ENCODE data around the gene CUX1. TPM values are rescaled to one million over a fixed set of nuclear protein-coding genes. Genes with fewer than 3 reads are reported as not detected.
"Not testable (repeated sequence)": the region's sequence is repeated elsewhere in the genome, so short reads cannot be mapped to it uniquely, and the experiment has no call there.

The CUX1 gene
- total RNA-seq, 1 donor from 2014 or later = 50.6 TPM

DNA sequence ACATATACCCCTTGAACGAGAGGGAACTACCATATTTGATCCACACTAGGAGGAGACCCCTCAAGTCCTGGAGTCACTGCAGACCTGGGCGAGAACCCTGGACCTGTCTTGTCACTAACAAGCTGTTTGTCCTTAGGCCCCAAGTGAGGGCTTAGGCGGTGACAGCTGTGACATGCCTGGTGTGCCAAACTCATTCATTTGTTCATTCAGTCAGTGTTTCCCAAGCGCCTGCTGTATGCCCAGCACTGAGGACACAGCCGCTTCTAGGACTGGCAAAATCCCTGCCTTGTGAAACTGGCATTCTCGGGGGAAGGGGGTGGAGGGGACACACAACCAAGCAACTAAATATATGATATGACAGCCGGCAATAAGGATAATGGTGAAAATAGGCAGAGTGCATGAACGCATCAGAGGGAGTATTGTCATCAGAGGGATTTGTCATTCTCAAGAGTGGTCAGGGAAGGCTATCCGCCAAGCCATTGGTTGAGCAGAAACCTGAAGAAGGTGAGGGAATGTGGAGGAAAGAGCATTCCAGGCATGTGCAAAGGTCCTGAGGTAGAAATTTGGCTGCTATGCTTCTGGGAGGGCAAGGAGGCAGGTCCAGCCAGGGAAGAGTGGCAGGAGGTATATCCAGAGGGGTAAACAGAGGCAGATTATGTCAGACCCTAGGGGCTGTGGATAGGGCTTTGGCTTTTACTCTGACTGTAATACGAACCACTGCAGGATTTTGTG lies 480.2 kb downstream of the CUX1 start:
- Histone ChIP-seq H3K9ac (ENCODE audit: low read length) (no peak overlapping the region), H3K79me2 (ENCODE audit: insufficient read depth, low read length) (no peaks in the 10 kb centered on the region), H3K27me3 (ENCODE audit: insufficient read depth, low read length) (peaks cover 9% of the 10 kb centered on the region), H2AFZ (ENCODE audit: low read depth, low read length) (no peak overlapping the region), H3K36me3 (ENCODE audit: insufficient read depth, low read length) (no peaks in the 10 kb centered on the region), H3K4me2 (ENCODE audit: low read length) (no peak overlapping the region), H3K4me3 (ENCODE audit: insufficient read depth, low read depth, low read length) (no peak overlapping the region), H4K20me1 (ENCODE audit: insufficient read depth, low read length) (no peaks in the 10 kb centered on the region), H3K9me3 (ENCODE audit: insufficient read depth, low read depth, low read length) (no peaks in the 10 kb centered on the region), H3K4me1 (ENCODE audit: insufficient read depth, low read length) (no peaks in the 10 kb centered on the region), H3K27ac (ENCODE audit: low read depth, low read length) (no peak overlapping the region)
- FAIRE-seq (no peak), DNase-seq (ENCODE audit: low read depth) (no peak)
- Mint-ChIP-seq H3K27me3 (ENCODE audit: low read depth, unreplicated experiment) (peaks cover 24% of the 10 kb centered on the region), H3K27ac (ENCODE audit: unreplicated experiment) (no peak overlapping the region), H3K36me3 (ENCODE audit: low read depth, unreplicated experiment) (peaks cover 3% of the 10 kb centered on the region), H3K4me1 (ENCODE audit: low read depth, unreplicated experiment) (peaks cover 2% of the 10 kb centered on the region), H3K4me3 (ENCODE audit: unreplicated experiment) (no peak overlapping the region), H3K9me3 (ENCODE audit: unreplicated experiment) (no peaks in the 10 kb centered on the region)
- no peak for TF ChIP-seq EZH2 (IDR thresholded peaks at IDR 0.05; ENCODE audit: insufficient read depth, low read length)
- TF ChIP-seq, protein P1, sequence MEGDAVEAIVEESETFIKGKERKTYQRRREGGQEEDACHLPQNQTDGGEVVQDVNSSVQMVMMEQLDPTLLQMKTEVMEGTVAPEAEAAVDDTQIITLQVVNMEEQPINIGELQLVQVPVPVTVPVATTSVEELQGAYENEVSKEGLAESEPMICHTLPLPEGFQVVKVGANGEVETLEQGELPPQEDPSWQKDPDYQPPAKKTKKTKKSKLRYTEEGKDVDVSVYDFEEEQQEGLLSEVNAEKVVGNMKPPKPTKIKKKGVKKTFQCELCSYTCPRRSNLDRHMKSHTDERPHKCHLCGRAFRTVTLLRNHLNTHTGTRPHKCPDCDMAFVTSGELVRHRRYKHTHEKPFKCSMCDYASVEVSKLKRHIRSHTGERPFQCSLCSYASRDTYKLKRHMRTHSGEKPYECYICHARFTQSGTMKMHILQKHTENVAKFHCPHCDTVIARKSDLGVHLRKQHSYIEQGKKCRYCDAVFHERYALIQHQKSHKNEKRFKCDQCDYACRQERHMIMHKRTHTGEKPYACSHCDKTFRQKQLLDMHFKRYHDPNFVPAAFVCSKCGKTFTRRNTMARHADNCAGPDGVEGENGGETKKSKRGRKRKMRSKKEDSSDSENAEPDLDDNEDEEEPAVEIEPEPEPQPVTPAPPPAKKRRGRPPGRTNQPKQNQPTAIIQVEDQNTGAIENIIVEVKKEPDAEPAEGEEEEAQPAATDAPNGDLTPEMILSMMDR (IDR thresholded peaks at IDR 0.05; ENCODE audit: insufficient read depth, low read depth, low read length) = no peak

DNA sequence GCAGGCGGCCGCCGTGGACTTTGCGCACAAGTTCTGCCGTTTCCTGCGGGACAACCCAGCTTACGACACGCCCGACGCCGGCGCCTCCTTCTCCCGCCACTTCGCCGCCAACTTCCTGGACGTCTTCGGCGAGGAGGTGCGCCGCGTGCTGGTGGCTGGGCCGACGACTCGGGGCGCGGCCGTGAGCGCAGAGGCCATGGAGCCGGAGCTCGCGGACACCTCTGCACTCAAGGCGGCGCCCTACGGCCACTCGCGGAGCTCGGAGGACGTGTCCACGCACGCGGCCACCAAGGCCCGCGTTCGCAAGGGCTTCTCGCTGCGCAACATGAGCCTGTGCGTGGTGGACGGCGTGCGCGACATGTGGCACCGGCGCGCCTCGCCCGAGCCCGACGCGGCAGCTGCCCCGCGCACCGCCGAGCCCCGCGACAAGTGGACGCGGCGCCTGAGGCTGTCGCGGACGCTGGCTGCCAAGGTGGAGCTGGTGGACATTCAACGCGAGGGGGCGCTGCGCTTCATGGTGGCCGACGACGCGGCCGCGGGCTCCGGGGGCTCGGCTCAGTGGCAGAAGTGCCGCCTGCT lies 483.3 kb downstream of the CUX1 start:
- FAIRE-seq (no peak), DNase-seq (ENCODE audit: low read depth) (no peak)
- no peaks in the 10 kb centered on the region for H3K9me3 Mint-ChIP-seq (ENCODE audit: unreplicated experiment)
- H3K27ac Mint-ChIP-seq (ENCODE audit: unreplicated experiment) = no peak overlapping the region
- Histone ChIP-seq H3K27ac (ENCODE audit: low read depth, low read length) (no peak overlapping the region), H3K9ac (ENCODE audit: low read length) (no peak overlapping the region), H3K4me3 (ENCODE audit: insufficient read depth, low read depth, low read length) (no peak overlapping the region), H4K20me1 (ENCODE audit: insufficient read depth, low read length) (no peaks in the 10 kb centered on the region), H3K79me2 (ENCODE audit: insufficient read depth, low read length) (no peaks in the 10 kb centered on the region), H3K4me1 (ENCODE audit: insufficient read depth, low read length) (no peaks in the 10 kb centered on the region), H2AFZ (ENCODE audit: low read depth, low read length) (no peak overlapping the region), H3K4me2 (ENCODE audit: low read length) (no peak overlapping the region), H3K9me3 (ENCODE audit: insufficient read depth, low read depth, low read length) (no peaks in the 10 kb centered on the region), H3K36me3 (ENCODE audit: insufficient read depth, low read length) (no peaks in the 10 kb centered on the region), H3K27me3 (ENCODE audit: insufficient read depth, low read length) (peaks cover 6% of the 10 kb centered on the region)
- TF ChIP-seq, protein P1 (IDR thresholded peaks at IDR 0.05; ENCODE audit: insufficient read depth, low read depth, low read length) = no peak
- peak; percentile 42 for TF ChIP-seq EZH2 (IDR thresholded peaks at IDR 0.05; ENCODE audit: insufficient read depth, low read length)
- peaks cover 1% of the 10 kb centered on the region for H3K4me1 Mint-ChIP-seq (ENCODE audit: low read depth, unreplicated experiment)
- no peak overlapping the region for H3K4me3 Mint-ChIP-seq (ENCODE audit: unreplicated experiment)
- peaks cover 15% of the 10 kb centered on the region for H3K27me3 Mint-ChIP-seq (ENCODE audit: low read depth, unreplicated experiment)
- H3K36me3 Mint-ChIP-seq (ENCODE audit: low read depth, unreplicated experiment) = peaks cover 3% of the 10 kb centered on the region

DNA sequence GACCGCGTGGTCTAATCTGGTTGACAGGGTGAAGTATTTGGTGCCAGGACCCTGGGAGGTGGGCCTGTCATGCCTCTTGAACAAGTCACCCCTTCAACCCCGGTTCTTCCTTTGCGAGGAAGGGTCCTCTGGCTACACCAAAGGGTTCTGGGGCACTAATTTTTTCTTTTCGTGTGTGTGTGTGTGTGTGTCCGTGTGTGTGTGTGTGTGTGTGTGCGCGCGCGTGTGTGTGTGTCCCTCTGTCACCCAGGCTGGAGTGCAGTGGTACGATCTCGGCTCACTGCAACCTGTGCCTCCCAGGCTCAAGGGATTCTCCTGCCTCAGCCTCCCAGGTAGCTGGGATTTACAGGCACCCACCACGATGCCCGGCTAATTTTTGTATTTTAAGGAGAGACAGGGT lies 483.9 kb downstream of the CUX1 start:
- not testable (repeated sequence) for DNase-seq (ENCODE audit: low read depth); H3K27ac Mint-ChIP-seq (ENCODE audit: unreplicated experiment)

More for the DNA sequence above, 483.9 kb downstream of the CUX1 start:
- H3K79me2 ChIP-seq (ENCODE audit: insufficient read depth, low read length); H3K9ac ChIP-seq (ENCODE audit: low read length); H3K27ac ChIP-seq (ENCODE audit: low read depth, low read length); H3K27me3 ChIP-seq (ENCODE audit: insufficient read depth, low read length); H3K4me1 ChIP-seq (ENCODE audit: insufficient read depth, low read length); H3K9me3 Mint-ChIP-seq (ENCODE audit: unreplicated experiment); H3K36me3 Mint-ChIP-seq (ENCODE audit: low read depth, unreplicated experiment); H3K4me2 ChIP-seq (ENCODE audit: low read length); H2AFZ ChIP-seq (ENCODE audit: low read depth, low read length); H4K20me1 ChIP-seq (ENCODE audit: insufficient read depth, low read length); H3K4me3 Mint-ChIP-seq (ENCODE audit: unreplicated experiment); H3K9me3 ChIP-seq (ENCODE audit: insufficient read depth, low read depth, low read length); H3K4me3 ChIP-seq (ENCODE audit: insufficient read depth, low read depth, low read length); FAIRE-seq; H3K36me3 ChIP-seq (ENCODE audit: insufficient read depth, low read length); H3K4me1 Mint-ChIP-seq (ENCODE audit: low read depth, unreplicated experiment): not testable (repeated sequence)
- H3K27me3 Mint-ChIP-seq (ENCODE audit: low read depth, unreplicated experiment) = peaks cover 15% of the 10 kb centered on the region
- TF ChIP-seq EZH2 (IDR thresholded peaks at IDR 0.05; ENCODE audit: insufficient read depth, low read length) = peak; percentile 15

All from astrocyte (in vitro differentiated cells and primary cell).